ENCODE data around the gene WDR86.

- TF ChIP-seq POLR2AphosphoS5 (IDR thresholded peaks at IDR 0.05; ENCODE audit: borderline replicate concordance, low read depth, low read length) (no peak), EZH2 (IDR thresholded peaks at IDR 0.05) (no peak), FOXP2 (optimal IDR thresholded peaks at IDR 0.05; ENCODE audit: control extremely low read depth, extremely low read length, insufficient read depth) (no peak)
Observed at GRCh38 chr7:151423226-151423625, 13.4 kb upstream of the WDR86 start.

Measured in SK-N-MC (cell line).